Caco-2 (cell line): ENCODE measurements around the gene PCBD2. TPM values are rescaled to one million over a fixed set of nuclear protein-coding genes. Genes with fewer than 3 reads are reported as not detected.
"Not testable (repeated sequence)": the region's sequence is repeated elsewhere in the genome, so short reads cannot be mapped to it uniquely, and the experiment has no call there.

Experiments
- BruUV-seq: library from RNA; stranded (reverse); fragments of 400-500 nt; replicated peaks from 2 replicates; lab custom pipeline; 2021; lab: Mats Ljungman, UMichigan
- CTCF ChIA-PET: fragments of 300-600 bp; sonication (Branson Sonifier 250); formaldehyde crosslinking; loops from one replicate; lab custom pipeline; 2022; ENCODE audit warnings: antibody characterized with exemption; lab: Charles Lee
- POLR2A ChIA-PET: fragments of 300-600 bp; sonication (Branson Sonifier 250); formaldehyde crosslinking; loops from one replicate; lab custom pipeline; 2022; ENCODE audit warnings: antibody characterized with exemption; lab: Charles Lee
- DNase-seq, 2 experiments: peaks; one replicate each; pipeline versions ENCODE4 v3.0.0 to v3.0.0-alpha.2; 2020 to 2022
- H3K27me3 ChIP-seq: replicated peaks from 2 replicates; pipeline ENCODE4 v1.6.0; 2011; ENCODE audit warnings: low read length; ENCODE audit not compliant: control insufficient read depth, insufficient read depth
- H3K36me3 ChIP-seq: 2 replicates; pipeline ENCODE4 v1.5.1; 2011; ENCODE audit warnings: low read length; ENCODE audit not compliant: control insufficient read depth, insufficient read depth
- H3K4me1 ChIP-seq: fragments of 250-450 bp; sonication (Bioruptor Pico); 2 replicates; pipeline ENCODE4 v1.5.1; 2020; ENCODE audit warnings: mild to moderate bottlenecking
- H3K4me3 ChIP-seq: 2 replicates; pipeline ENCODE4 v1.5.1; 2011; ENCODE audit warnings: low read depth, mild to moderate bottlenecking, control low read depth, low read length
- H3K9me3 ChIP-seq: fragments of 250-450 bp; sonication (Bioruptor Pico); 2 replicates; pipeline ENCODE4 v1.5.1; 2020; ENCODE audit warnings: mild to moderate bottlenecking, moderate library complexity
- H3K27ac Mint-ChIP-seq: one replicate; pipeline ENCODE4 v1.8.0; 2022; ENCODE audit warnings: mixed read lengths; ENCODE audit not compliant: unreplicated experiment
- H3K27me3 Mint-ChIP-seq: one replicate; pipeline ENCODE4 v1.8.0; 2022; ENCODE audit warnings: mixed read lengths; ENCODE audit not compliant: insufficient read depth, unreplicated experiment
- H3K36me3 Mint-ChIP-seq: one replicate; pipeline ENCODE4 v1.8.0; 2022; ENCODE audit warnings: mild to moderate bottlenecking, mixed read lengths; ENCODE audit not compliant: insufficient read depth, unreplicated experiment
- H3K4me1 Mint-ChIP-seq: one replicate; pipeline ENCODE4 v1.8.0; 2022; ENCODE audit warnings: low read depth, mixed read lengths; ENCODE audit not compliant: unreplicated experiment
- H3K4me3 Mint-ChIP-seq: one replicate; pipeline ENCODE4 v1.8.0; 2022; ENCODE audit warnings: mild to moderate bottlenecking, moderate library complexity, mixed read lengths; ENCODE audit not compliant: unreplicated experiment
- H3K9me3 Mint-ChIP-seq: one replicate; pipeline ENCODE4 v1.8.0; 2022; ENCODE audit warnings: mixed read lengths; ENCODE audit not compliant: unreplicated experiment
- intact Hi-C: fragments of 100-400 bp; cut with micrococcal nuclease; formaldehyde crosslinking; loops from one replicate; pipeline ENCODE4 v1.10.0; 2022; ENCODE audit not compliant: unreplicated experiment
- total RNA-seq: library from RNA; stranded (reverse); gene quantifications from 2 replicates; pipeline ENCODE4 v1.2.3, GENCODE V29; 2022
- TF ChIP-seq, protein P1 (sequence below), 2 experiments: fragments of 200-600 bp in 1 of 2; IDR thresholded peaks; 1 replicate in 1 of 2; 2 replicates in 1 of 2; pipeline versions ENCODE4 v1.5.1 to v1.8.0; 2011 to 2022; ENCODE audit warnings: antibody characterized with exemption in 1 of 2, control low read depth in 1 of 2, inconsistent platforms in 1 of 2, low read depth in 1 of 2, low read length in 1 of 2, mild to moderate bottlenecking in 1 of 2, moderate library complexity in 1 of 2; ENCODE audit not compliant: insufficient read depth in 1 of 2, severe bottlenecking in 1 of 2, unreplicated experiment in 1 of 2

PCBD2 gene
- total RNA-seq, 1 experiment from 2014 or later, result 24.2 TPM

- Histone ChIP-seq H3K27me3 (no peaks in the 10 kb centered on the region), H3K36me3 (no peaks in the 10 kb centered on the region), H3K4me3 (peak overlapping the region; percentile 94), H3K4me1 (no peaks in the 10 kb centered on the region), H3K9me3 (no peaks in the 10 kb centered on the region)
- BruUV-seq, result TSS peak; percentile 60
- Mint-ChIP-seq H3K9me3 (no peaks in the 10 kb centered on the region), H3K4me1 (no peaks in the 10 kb centered on the region), H3K27me3 (no peaks in the 10 kb centered on the region), H3K27ac (peak overlapping the region; percentile 90), H3K4me3 (peak overlapping the region; percentile 83), H3K36me3 (peaks cover 23% of the 10 kb centered on the region)
- intact Hi-C loops, result loop anchor here (1.0 to 10.0 kb wide), 4 partner anchors 59 to 319 kb away; partner anchors contain the start of gene CAMLG
- CTCF ChIA-PET, result interaction anchor here (0.7 to 1.9 kb wide), 13 partner anchors 8 to 1128 kb away, joined by 3 to 11 read pairs (median 5); partner anchors contain the start of genes CAMLG and TXNDC15
- no peak for DNase-seq
- TF ChIP-seq, protein P1, sequence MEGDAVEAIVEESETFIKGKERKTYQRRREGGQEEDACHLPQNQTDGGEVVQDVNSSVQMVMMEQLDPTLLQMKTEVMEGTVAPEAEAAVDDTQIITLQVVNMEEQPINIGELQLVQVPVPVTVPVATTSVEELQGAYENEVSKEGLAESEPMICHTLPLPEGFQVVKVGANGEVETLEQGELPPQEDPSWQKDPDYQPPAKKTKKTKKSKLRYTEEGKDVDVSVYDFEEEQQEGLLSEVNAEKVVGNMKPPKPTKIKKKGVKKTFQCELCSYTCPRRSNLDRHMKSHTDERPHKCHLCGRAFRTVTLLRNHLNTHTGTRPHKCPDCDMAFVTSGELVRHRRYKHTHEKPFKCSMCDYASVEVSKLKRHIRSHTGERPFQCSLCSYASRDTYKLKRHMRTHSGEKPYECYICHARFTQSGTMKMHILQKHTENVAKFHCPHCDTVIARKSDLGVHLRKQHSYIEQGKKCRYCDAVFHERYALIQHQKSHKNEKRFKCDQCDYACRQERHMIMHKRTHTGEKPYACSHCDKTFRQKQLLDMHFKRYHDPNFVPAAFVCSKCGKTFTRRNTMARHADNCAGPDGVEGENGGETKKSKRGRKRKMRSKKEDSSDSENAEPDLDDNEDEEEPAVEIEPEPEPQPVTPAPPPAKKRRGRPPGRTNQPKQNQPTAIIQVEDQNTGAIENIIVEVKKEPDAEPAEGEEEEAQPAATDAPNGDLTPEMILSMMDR (IDR thresholded peaks at IDR 0.05; ENCODE audit: insufficient read depth in 1 of 2, low read depth in 1 of 2, low read length in 1 of 2, severe bottlenecking in 1 of 2, unreplicated experiment in 1 of 2), result peak; percentile 59 to 80
- POLR2A ChIA-PET, result interaction anchor here (0.6 to 1.6 kb wide), 8 partner anchors 25 to 360 kb away, joined by 3 to 12 read pairs (median 3); partner anchors contain the start of genes C5orf24, DDX46 and TXNDC15
These were observed 490 bp downstream of the PCBD2 start for GRCh38 chr5:134905246-134905996.

DNA sequence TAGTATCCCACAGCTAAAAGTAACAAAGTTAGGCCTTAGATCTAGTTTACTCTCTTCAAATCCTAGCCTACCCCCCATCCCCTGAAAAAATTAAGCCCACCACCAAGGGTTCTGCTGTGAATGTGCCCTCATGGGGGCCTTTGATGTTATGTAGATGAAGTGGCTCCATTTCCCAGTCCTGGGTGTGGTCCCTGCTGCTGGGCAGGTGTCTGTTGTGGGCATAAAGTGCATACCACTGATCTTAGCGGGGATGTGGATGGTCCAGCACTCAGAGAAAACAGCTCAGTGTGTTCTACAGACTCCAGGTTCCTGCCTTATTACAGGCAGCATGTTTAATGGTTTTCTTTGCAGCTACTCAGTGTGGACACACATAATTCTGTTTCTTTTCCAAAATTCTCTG, 1.9 kb downstream of the PCBD2 start:
- intact Hi-C loops, result loop anchor here (10.0 kb wide), 1 partner anchor 102 kb away; no protein-coding TSS in a partner anchor
- Histone ChIP-seq H3K27me3 (no peaks in the 10 kb centered on the region), H3K4me1 (no peaks in the 10 kb centered on the region), H3K4me3 (no peak overlapping the region), H3K36me3 (peaks cover 2% of the 10 kb centered on the region), H3K9me3 (no peaks in the 10 kb centered on the region)
- ChIA-PET POLR2A (no interaction called here), CTCF (interaction anchor here (0.7 kb wide), 1 partner anchor 144 kb away, joined by 3 read pairs; no protein-coding TSS in a partner anchor)
- H3K4me3 Mint-ChIP-seq, result no peak overlapping the region
- H3K4me1 Mint-ChIP-seq, result no peaks in the 10 kb centered on the region
- BruUV-seq, result no TSS peak
- no peaks in the 10 kb centered on the region for H3K9me3 Mint-ChIP-seq
- peaks cover 29% of the 10 kb centered on the region for H3K36me3 Mint-ChIP-seq
- TF ChIP-seq, protein P1 (IDR thresholded peaks at IDR 0.05; ENCODE audit: insufficient read depth in 1 of 2, low read depth in 1 of 2, low read length in 1 of 2, severe bottlenecking in 1 of 2, unreplicated experiment in 1 of 2), result no peak
- no peak overlapping the region for H3K27ac Mint-ChIP-seq
- no peak for DNase-seq
- no peaks in the 10 kb centered on the region for H3K27me3 Mint-ChIP-seq

- intact Hi-C loops, H3K4me1 ChIP-seq, H3K36me3 ChIP-seq, CTCF ChIA-PET, H3K4me3 Mint-ChIP-seq, POLR2A ChIA-PET, BruUV-seq, H3K4me3 ChIP-seq, H3K27me3 Mint-ChIP-seq, H3K9me3 Mint-ChIP-seq, H3K4me1 Mint-ChIP-seq, H3K9me3 ChIP-seq, H3K27ac Mint-ChIP-seq, DNase-seq, H3K27me3 ChIP-seq: not testable (repeated sequence)
- H3K36me3 Mint-ChIP-seq, result peaks cover 18% of the 10 kb centered on the region
These were observed 5.8 kb downstream of the PCBD2 start for GRCh38 chr5:134910752-134911151.
